Measurements from ENCODE around the gene LHFPL3.
"Not testable (repeated sequence)": the region's sequence is repeated elsewhere in the genome, so short reads cannot be mapped to it uniquely, and the experiment has no call there.

The LHFPL3 gene

GRCh38 chr7:104721027-104721426 is 392.6 kb downstream of the LHFPL3 start:
- H3K9ac ChIP-seq (ENCODE audit: low read length); H3K4me1 ChIP-seq (ENCODE audit: control insufficient read depth, low read depth, low read length); H3K9me3 ChIP-seq (ENCODE audit: control insufficient read depth, low read depth, low read length); H3K27me3 ChIP-seq (ENCODE audit: control insufficient read depth, insufficient read depth, low read length); H3K27ac ChIP-seq (ENCODE audit: low read length); H3K4me3 ChIP-seq (ENCODE audit: low read length); H3K36me3 ChIP-seq (ENCODE audit: control insufficient read depth, low read depth, low read length): not testable (repeated sequence)

- Histone ChIP-seq H3K4me3 (ENCODE audit: low read length) (no peak overlapping the region), H3K9me3 (ENCODE audit: control insufficient read depth, low read depth, low read length) (no peaks in the 10 kb centered on the region), H3K36me3 (ENCODE audit: control insufficient read depth, low read depth, low read length) (no peaks in the 10 kb centered on the region), H3K9ac (ENCODE audit: low read length) (no peak overlapping the region), H3K4me1 (ENCODE audit: control insufficient read depth, low read depth, low read length) (no peaks in the 10 kb centered on the region), H3K27ac (ENCODE audit: low read length) (no peak overlapping the region), H3K27me3 (ENCODE audit: control insufficient read depth, insufficient read depth, low read length) (no peaks in the 10 kb centered on the region)
These were observed 394.6 kb downstream of the LHFPL3 start for GRCh38 chr7:104723001-104723400.

GRCh38 chr7:104758504-104758903 is 430.1 kb downstream of the LHFPL3 start:
- Histone ChIP-seq H3K36me3 (ENCODE audit: control insufficient read depth, low read depth, low read length) (no peaks in the 10 kb centered on the region), H3K27ac (ENCODE audit: low read length) (no peak overlapping the region), H3K4me3 (ENCODE audit: low read length) (no peak overlapping the region), H3K9me3 (ENCODE audit: control insufficient read depth, low read depth, low read length) (no peaks in the 10 kb centered on the region), H3K9ac (ENCODE audit: low read length) (no peak overlapping the region), H3K27me3 (ENCODE audit: control insufficient read depth, insufficient read depth, low read length) (no peaks in the 10 kb centered on the region), H3K4me1 (ENCODE audit: control insufficient read depth, low read depth, low read length) (no peaks in the 10 kb centered on the region)

- Histone ChIP-seq H3K4me3 (ENCODE audit: low read length) (no peak overlapping the region), H3K9ac (ENCODE audit: low read length) (no peak overlapping the region), H3K9me3 (ENCODE audit: control insufficient read depth, low read depth, low read length) (no peaks in the 10 kb centered on the region), H3K27me3 (ENCODE audit: control insufficient read depth, insufficient read depth, low read length) (no peaks in the 10 kb centered on the region), H3K4me1 (ENCODE audit: control insufficient read depth, low read depth, low read length) (no peaks in the 10 kb centered on the region), H3K36me3 (ENCODE audit: control insufficient read depth, low read depth, low read length) (no peaks in the 10 kb centered on the region), H3K27ac (ENCODE audit: low read length) (no peak overlapping the region)
These were observed 433.5 kb downstream of the LHFPL3 start for GRCh38 chr7:104761892-104762291.

- Histone ChIP-seq H3K27ac (ENCODE audit: low read length) (no peak overlapping the region), H3K4me1 (ENCODE audit: control insufficient read depth, low read depth, low read length) (peaks cover 8% of the 10 kb centered on the region), H3K9me3 (ENCODE audit: control insufficient read depth, low read depth, low read length) (no peaks in the 10 kb centered on the region), H3K27me3 (ENCODE audit: control insufficient read depth, insufficient read depth, low read length) (no peaks in the 10 kb centered on the region), H3K9ac (ENCODE audit: low read length) (no peak overlapping the region), H3K36me3 (ENCODE audit: control insufficient read depth, low read depth, low read length) (no peaks in the 10 kb centered on the region), H3K4me3 (ENCODE audit: low read length) (no peak overlapping the region)
These were observed 438.7 kb downstream of the LHFPL3 start for GRCh38 chr7:104767113-104767512.

GRCh38 chr7:104767826-104768536 is 439.6 kb downstream of the LHFPL3 start:
- peaks cover 14% of the 10 kb centered on the region for H3K4me1 ChIP-seq (ENCODE audit: control insufficient read depth, low read depth, low read length)
- no peak overlapping the region for H3K9ac ChIP-seq (ENCODE audit: low read length)
- H3K9me3 ChIP-seq (ENCODE audit: control insufficient read depth, low read depth, low read length): no peaks in the 10 kb centered on the region
- H3K36me3 ChIP-seq (ENCODE audit: control insufficient read depth, low read depth, low read length): no peaks in the 10 kb centered on the region
- no peaks in the 10 kb centered on the region for H3K27me3 ChIP-seq (ENCODE audit: control insufficient read depth, insufficient read depth, low read length)
- no peak overlapping the region for H3K27ac ChIP-seq (ENCODE audit: low read length)
- H3K4me3 ChIP-seq (ENCODE audit: low read length): no peak overlapping the region

GRCh38 chr7:104772405-104773345 is 444.3 kb downstream of the LHFPL3 start:
- no peaks in the 10 kb centered on the region for H3K9me3 ChIP-seq (ENCODE audit: control insufficient read depth, low read depth, low read length)
- peaks cover 26% of the 10 kb centered on the region for H3K4me1 ChIP-seq (ENCODE audit: control insufficient read depth, low read depth, low read length)
- H3K27me3 ChIP-seq (ENCODE audit: control insufficient read depth, insufficient read depth, low read length): no peaks in the 10 kb centered on the region
- no peaks in the 10 kb centered on the region for H3K36me3 ChIP-seq (ENCODE audit: control insufficient read depth, low read depth, low read length)
- no peak overlapping the region for H3K9ac ChIP-seq (ENCODE audit: low read length)
- H3K4me3 ChIP-seq (ENCODE audit: low read length): no peak overlapping the region
- H3K27ac ChIP-seq (ENCODE audit: low read length): peak overlapping the region; percentile 28

GRCh38 chr7:104773796-104774195 is 445.4 kb downstream of the LHFPL3 start:
- Histone ChIP-seq H3K9ac (ENCODE audit: low read length) (no peak overlapping the region), H3K27me3 (ENCODE audit: control insufficient read depth, insufficient read depth, low read length) (no peaks in the 10 kb centered on the region), H3K4me3 (ENCODE audit: low read length) (no peak overlapping the region), H3K4me1 (ENCODE audit: control insufficient read depth, low read depth, low read length) (peaks cover 21% of the 10 kb centered on the region), H3K9me3 (ENCODE audit: control insufficient read depth, low read depth, low read length) (no peaks in the 10 kb centered on the region), H3K27ac (ENCODE audit: low read length) (no peak overlapping the region), H3K36me3 (ENCODE audit: control insufficient read depth, low read depth, low read length) (no peaks in the 10 kb centered on the region)

GRCh38 chr7:104775531-104775930 is 447.1 kb downstream of the LHFPL3 start:
- H3K4me3 ChIP-seq (ENCODE audit: low read length): no peak overlapping the region
- H3K27ac ChIP-seq (ENCODE audit: low read length): no peak overlapping the region
- no peaks in the 10 kb centered on the region for H3K36me3 ChIP-seq (ENCODE audit: control insufficient read depth, low read depth, low read length)
- H3K27me3 ChIP-seq (ENCODE audit: control insufficient read depth, insufficient read depth, low read length): no peaks in the 10 kb centered on the region
- no peaks in the 10 kb centered on the region for H3K9me3 ChIP-seq (ENCODE audit: control insufficient read depth, low read depth, low read length)
- H3K4me1 ChIP-seq (ENCODE audit: control insufficient read depth, low read depth, low read length): peaks cover 21% of the 10 kb centered on the region
- no peak overlapping the region for H3K9ac ChIP-seq (ENCODE audit: low read length)

GRCh38 chr7:104777301-104777800 is 448.9 kb downstream of the LHFPL3 start:
- H3K27me3 ChIP-seq (ENCODE audit: control insufficient read depth, insufficient read depth, low read length): no peaks in the 10 kb centered on the region
- no peak overlapping the region for H3K27ac ChIP-seq (ENCODE audit: low read length)
- no peaks in the 10 kb centered on the region for H3K9me3 ChIP-seq (ENCODE audit: control insufficient read depth, low read depth, low read length)
- H3K36me3 ChIP-seq (ENCODE audit: control insufficient read depth, low read depth, low read length): no peaks in the 10 kb centered on the region
- peaks cover 16% of the 10 kb centered on the region for H3K4me1 ChIP-seq (ENCODE audit: control insufficient read depth, low read depth, low read length)
- H3K4me3 ChIP-seq (ENCODE audit: low read length): no peak overlapping the region
- no peak overlapping the region for H3K9ac ChIP-seq (ENCODE audit: low read length)

- Histone ChIP-seq H3K27ac (ENCODE audit: low read length) (no peak overlapping the region), H3K36me3 (ENCODE audit: control insufficient read depth, low read depth, low read length) (no peaks in the 10 kb centered on the region), H3K27me3 (ENCODE audit: control insufficient read depth, insufficient read depth, low read length) (no peaks in the 10 kb centered on the region), H3K4me3 (ENCODE audit: low read length) (no peak overlapping the region), H3K9ac (ENCODE audit: low read length) (no peak overlapping the region), H3K4me1 (ENCODE audit: control insufficient read depth, low read depth, low read length) (no peaks in the 10 kb centered on the region), H3K9me3 (ENCODE audit: control insufficient read depth, low read depth, low read length) (no peaks in the 10 kb centered on the region)
These were observed 451.5 kb downstream of the LHFPL3 start for GRCh38 chr7:104779888-104780287.
